Measurements from ENCODE around the gene SELENOF.

GRCh38 chr1:86922445-86922844 is 8.5 kb upstream of the SELENOF start:
- TF ChIP-seq GATA2 (IDR thresholded peaks at IDR 0.05; ENCODE audit: low read depth, low read length) (no peak), GATA3 (IDR thresholded peaks at IDR 0.05; ENCODE audit: low read depth, low read length) (no peak)

Measured in SH-SY5Y (cell line).